Measurements from ENCODE around the gene MPND. TPM values are rescaled to one million over a fixed set of nuclear protein-coding genes. Genes with fewer than 3 reads are reported as not detected.
A peak's percentile ranks its signal among the peaks of the same experiment; 100 is the strongest.

MPND gene
- total and polyA plus RNA-seq, 2 of the 13 experiments (the other 11 are each of a cell fraction or from before 2014, with no cell fraction given): 10.8 to 15.8 TPM

- TF ChIP-seq GATAD2A (CRISPR knock-in tag; IDR thresholded peaks at IDR 0.05) (peak; percentile 66), ZNF800 (CRISPR knock-in tag; IDR thresholded peaks at IDR 0.05) (no peak), PCBP1 (IDR thresholded peaks at IDR 0.05; ENCODE audit: borderline replicate concordance, low read depth, low read length) (no peak), SRSF4 (IDR thresholded peaks at IDR 0.05; ENCODE audit: low read depth, low read length, poor library complexity, severe bottlenecking) (no peak), TOPORS (CRISPR knock-in tag; IDR thresholded peaks at IDR 0.05) (no peak), ZBTB7B (CRISPR knock-in tag; IDR thresholded peaks at IDR 0.05) (peak; percentile 84), CCDC6 (CRISPR knock-in tag; IDR thresholded peaks at IDR 0.05) (no peak), SOX6 (IDR thresholded peaks at IDR 0.05) (no peak), SOX6 (CRISPR knock-in tag; IDR thresholded peaks at IDR 0.05) (0 out of 2 replicates have a peak, but pooled peaks have one; percentile 27), PLRG1 (conservative IDR thresholded peaks at IDR 0.05) (no peak), ZMYM2 (CRISPR knock-in tag; IDR thresholded peaks at IDR 0.05) (no peak), GPBP1L1 (CRISPR knock-in tag; IDR thresholded peaks at IDR 0.05) (no peak), ZNF276 (CRISPR knock-in tag; IDR thresholded peaks at IDR 0.05; ENCODE audit: low read depth) (no peak), ZKSCAN1 (IDR thresholded peaks at IDR 0.05; ENCODE audit: low read length) (no peak), DNMT3B (CRISPR knock-in tag; conservative IDR thresholded peaks at IDR 0.05) (no peak), RARA (CRISPR knock-in tag; IDR thresholded peaks at IDR 0.05) (no peak), RXRA (CRISPR knock-in tag; IDR thresholded peaks at IDR 0.05) (no peak), PAXIP1 (CRISPR knock-in tag; conservative IDR thresholded peaks at IDR 0.05) (peak; percentile 66; the same call in 1 of the 2 replicates), ZBTB21 (CRISPR knock-in tag; IDR thresholded peaks at IDR 0.05) (no peak), BHLHE40 (IDR thresholded peaks at IDR 0.05; ENCODE audit: low read length) (peak; percentile 88), ZSCAN20 (CRISPR knock-in tag; IDR thresholded peaks at IDR 0.05; ENCODE audit: borderline replicate concordance) (no peak), FLYWCH1 (CRISPR knock-in tag; IDR thresholded peaks at IDR 0.05) (no peak), ZNF180 (CRISPR knock-in tag; IDR thresholded peaks at IDR 0.05; ENCODE audit: borderline replicate concordance, low read depth) (no peak), EEA1 (CRISPR knock-in tag; IDR thresholded peaks at IDR 0.05; ENCODE audit: borderline replicate concordance) (no peak)
Measured at GRCh38 chr19:4385291-4386040, 42.1 kb downstream of the MPND start (continued).

Measured in HepG2 (cell line).